ENCODE measurements around the gene TAOK3. TPM values are rescaled to one million over a fixed set of nuclear protein-coding genes. Genes with fewer than 3 reads are reported as not detected.
"Not testable (repeated sequence)": the region's sequence is repeated elsewhere in the genome, so short reads cannot be mapped to it uniquely, and the experiment has no call there.

The TAOK3 gene
- total RNA-seq, 1 donor from 2014 or later, result 13.5 TPM

DNA sequence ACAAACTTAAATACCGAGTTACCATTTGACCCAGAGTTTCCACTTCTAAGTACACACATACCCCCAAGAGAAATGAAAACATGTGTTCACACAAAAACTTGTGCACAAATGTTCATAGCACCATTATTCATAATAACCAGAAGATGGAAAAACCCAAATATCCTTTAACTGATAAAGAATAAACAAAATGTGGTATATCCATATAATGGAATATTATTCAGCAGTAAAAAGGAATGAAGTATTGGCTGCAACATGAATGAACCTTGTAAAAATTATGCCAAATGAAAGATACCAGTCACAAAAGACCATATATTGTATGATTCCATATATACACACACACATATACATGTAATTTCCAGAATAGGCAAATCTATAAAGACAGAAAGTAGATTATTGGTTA is 116.4 kb downstream of the TAOK3 start:
- H3K36me3 ChIP-seq (ENCODE audit: control insufficient read depth, insufficient read depth, low read length), result no peaks in the 10 kb centered on the region
- no peak overlapping the region for H3K4me3 ChIP-seq (ENCODE audit: low read depth, low read length)
- TF ChIP-seq, protein P1, sequence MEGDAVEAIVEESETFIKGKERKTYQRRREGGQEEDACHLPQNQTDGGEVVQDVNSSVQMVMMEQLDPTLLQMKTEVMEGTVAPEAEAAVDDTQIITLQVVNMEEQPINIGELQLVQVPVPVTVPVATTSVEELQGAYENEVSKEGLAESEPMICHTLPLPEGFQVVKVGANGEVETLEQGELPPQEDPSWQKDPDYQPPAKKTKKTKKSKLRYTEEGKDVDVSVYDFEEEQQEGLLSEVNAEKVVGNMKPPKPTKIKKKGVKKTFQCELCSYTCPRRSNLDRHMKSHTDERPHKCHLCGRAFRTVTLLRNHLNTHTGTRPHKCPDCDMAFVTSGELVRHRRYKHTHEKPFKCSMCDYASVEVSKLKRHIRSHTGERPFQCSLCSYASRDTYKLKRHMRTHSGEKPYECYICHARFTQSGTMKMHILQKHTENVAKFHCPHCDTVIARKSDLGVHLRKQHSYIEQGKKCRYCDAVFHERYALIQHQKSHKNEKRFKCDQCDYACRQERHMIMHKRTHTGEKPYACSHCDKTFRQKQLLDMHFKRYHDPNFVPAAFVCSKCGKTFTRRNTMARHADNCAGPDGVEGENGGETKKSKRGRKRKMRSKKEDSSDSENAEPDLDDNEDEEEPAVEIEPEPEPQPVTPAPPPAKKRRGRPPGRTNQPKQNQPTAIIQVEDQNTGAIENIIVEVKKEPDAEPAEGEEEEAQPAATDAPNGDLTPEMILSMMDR (IDR thresholded peaks at IDR 0.05; ENCODE audit: insufficient read depth, low read length, poor library complexity, severe bottlenecking), result no peak
- H3K27me3 ChIP-seq (ENCODE audit: control insufficient read depth, insufficient read depth, low read length), result no peaks in the 10 kb centered on the region
- DNase-seq (ENCODE audit: low read depth), result no peak

DNA sequence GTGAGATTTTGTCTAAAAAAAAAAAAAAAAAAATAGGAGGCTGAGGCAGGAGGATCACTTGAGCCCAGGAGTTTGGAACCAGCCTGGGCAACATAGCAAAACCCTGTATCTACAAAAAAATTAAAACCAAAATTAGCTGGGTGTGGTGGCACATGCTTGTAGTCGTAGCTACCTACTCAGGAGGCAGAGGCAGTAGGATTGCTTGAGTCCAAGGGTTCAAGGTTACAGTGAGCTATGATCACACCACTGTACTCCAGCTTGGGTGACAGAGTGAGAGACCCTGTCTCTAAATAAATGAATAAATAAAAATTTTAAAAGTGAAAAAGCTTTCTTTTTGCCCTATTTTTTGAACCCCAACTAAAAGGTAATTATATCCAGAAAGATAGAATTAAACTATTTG is 123.2 kb downstream of the TAOK3 start:
- no peak for DNase-seq (ENCODE audit: low read depth)
- H3K27me3 ChIP-seq (ENCODE audit: control insufficient read depth, insufficient read depth, low read length), result no peaks in the 10 kb centered on the region
- no peak overlapping the region for H3K4me3 ChIP-seq (ENCODE audit: low read depth, low read length)
- TF ChIP-seq, protein P1 (IDR thresholded peaks at IDR 0.05; ENCODE audit: insufficient read depth, low read length, poor library complexity, severe bottlenecking), result no peak
- no peaks in the 10 kb centered on the region for H3K36me3 ChIP-seq (ENCODE audit: control insufficient read depth, insufficient read depth, low read length)

- not testable (repeated sequence) for DNase-seq (ENCODE audit: low read depth); H3K4me3 ChIP-seq (ENCODE audit: low read depth, low read length); H3K36me3 ChIP-seq (ENCODE audit: control insufficient read depth, insufficient read depth, low read length); H3K27me3 ChIP-seq (ENCODE audit: control insufficient read depth, insufficient read depth, low read length)
Measured at GRCh38 chr12:118245886-118246285, 126.8 kb downstream of the TAOK3 start.

DNA sequence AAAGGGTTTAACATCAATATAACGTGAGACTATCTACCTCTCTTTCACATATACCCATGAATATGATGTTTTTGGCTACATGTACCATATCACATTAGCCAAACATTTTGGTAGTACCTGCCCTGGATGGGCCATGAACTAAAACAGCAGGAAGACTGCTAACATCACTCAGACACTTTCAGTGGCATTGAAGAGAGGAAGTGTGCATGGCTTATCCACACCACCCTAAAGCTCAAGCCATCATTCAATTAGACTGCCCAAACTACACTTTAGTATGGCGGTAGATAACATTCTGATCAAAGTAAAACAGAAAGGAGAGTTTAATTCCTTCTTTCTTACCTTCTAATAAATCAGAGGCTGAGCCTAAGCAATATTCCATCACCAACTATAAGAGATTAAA is 133.8 kb downstream of the TAOK3 start:
- no peak for DNase-seq (ENCODE audit: low read depth)
- Histone ChIP-seq H3K4me3 (ENCODE audit: low read depth, low read length) (no peak overlapping the region), H3K27me3 (ENCODE audit: control insufficient read depth, insufficient read depth, low read length) (no peaks in the 10 kb centered on the region), H3K36me3 (ENCODE audit: control insufficient read depth, insufficient read depth, low read length) (no peaks in the 10 kb centered on the region)
- TF ChIP-seq, protein P1 (IDR thresholded peaks at IDR 0.05; ENCODE audit: insufficient read depth, low read length, poor library complexity, severe bottlenecking), result no peak

GRCh38 chr12:118237908-118238307 is 134.8 kb downstream of the TAOK3 start:
- Histone ChIP-seq H3K36me3 (ENCODE audit: control insufficient read depth, insufficient read depth, low read length) (no peaks in the 10 kb centered on the region), H3K27me3 (ENCODE audit: control insufficient read depth, insufficient read depth, low read length) (no peaks in the 10 kb centered on the region), H3K4me3 (ENCODE audit: low read depth, low read length) (no peak overlapping the region)
- TF ChIP-seq, protein P1 (IDR thresholded peaks at IDR 0.05; ENCODE audit: insufficient read depth, low read length, poor library complexity, severe bottlenecking), result no peak
- DNase-seq (ENCODE audit: low read depth), result peak; percentile 39

- DNase-seq (ENCODE audit: low read depth), result no peak
- TF ChIP-seq, protein P1 (IDR thresholded peaks at IDR 0.05; ENCODE audit: insufficient read depth, low read length, poor library complexity, severe bottlenecking), result no peak
- Histone ChIP-seq H3K27me3 (ENCODE audit: control insufficient read depth, insufficient read depth, low read length) (no peaks in the 10 kb centered on the region), H3K4me3 (ENCODE audit: low read depth, low read length) (no peak overlapping the region), H3K36me3 (ENCODE audit: control insufficient read depth, insufficient read depth, low read length) (no peaks in the 10 kb centered on the region)
Measured at GRCh38 chr12:118237052-118237665, 135.5 kb downstream of the TAOK3 start.

Measured in kidney epithelial cell (primary cell).